Endothelial cell of umbilical vein (primary cell): ENCODE measurements around the gene PPP1R9A. TPM values are rescaled to one million over a fixed set of nuclear protein-coding genes. Genes with fewer than 3 reads are reported as not detected.
A peak's percentile ranks its signal among the peaks of the same experiment; 100 is the strongest.

ENCODE experiments used
- BruUV-seq: library from RNA; stranded (reverse); fragments of 400-500 nt; replicated peaks from 2 replicates; lab custom pipeline; 2021; lab: Mats Ljungman, UMichigan
- CTCF ChIA-PET: fragments of 300-600, 350-600 bp; sonication (Branson Sonifier 250); formaldehyde crosslinking; loops from one replicate; lab custom pipeline; 2021; ENCODE audit warnings: antibody characterized with exemption, inconsistent platforms; lab: Charles Lee
- POLR2A ChIA-PET: fragments of 300-600, 350-600 bp; sonication (Branson Sonifier 250); formaldehyde crosslinking; loops from one replicate; lab custom pipeline; 2021; ENCODE audit warnings: antibody characterized with exemption, inconsistent platforms; lab: Charles Lee
- DNase-seq: peaks from one replicate; pipeline ENCODE4 v3.0.0-alpha.2; 2011; ENCODE audit warnings: low read depth, low spot score
- FAIRE-seq: peaks from 2 replicates; lab custom pipeline; 2011; peaks lifted over from hg19 to GRCh38; lab: Jason Lieb, UNC
- H2AFZ ChIP-seq: 2 replicates; pipeline ENCODE4 v1.6.0; 2012; ENCODE audit warnings: low read depth, low read length, control low read depth, inconsistent platforms
- H3K27ac ChIP-seq: 2 replicates; pipeline ENCODE4 v1.5.1; 2011; ENCODE audit warnings: low read depth, mild to moderate bottlenecking, control low read depth, low read length, moderate library complexity; ENCODE audit not compliant: insufficient read depth
- H3K27me3 ChIP-seq, 2 experiments: 2 replicates each; pipeline versions ENCODE4 v1.6.0 to v1.6.1; 2011; ENCODE audit warnings: low read length in 2 of 2, mixed read lengths in 1 of 2; ENCODE audit not compliant: control insufficient read depth in 2 of 2, insufficient read depth in 2 of 2
- H3K36me3 ChIP-seq, 2 experiments: 2 replicates in 1 of 2; 3 replicates in 1 of 2; pipeline ENCODE4 v1.5.1; 2011; ENCODE audit warnings: low read length in 2 of 2, mild to moderate bottlenecking in 1 of 2, moderate library complexity in 1 of 2; ENCODE audit not compliant: control insufficient read depth in 2 of 2, insufficient read depth in 2 of 2; ENCODE audit errors: extremely low read depth in 1 of 2
- H3K4me1 ChIP-seq: 3 replicates; pipeline ENCODE4 v1.5.1; 2011; ENCODE audit warnings: mild to moderate bottlenecking, low read length; ENCODE audit not compliant: control insufficient read depth, insufficient read depth; ENCODE audit errors: extremely low read depth
- H3K4me2 ChIP-seq: 2 replicates; pipeline ENCODE4 v1.6.1; 2011; ENCODE audit warnings: low read length, control low read depth, mixed read lengths; ENCODE audit not compliant: insufficient read depth
- H3K4me3 ChIP-seq, 3 experiments: fragments of 200-600 bp in 1 of 3; sonication (generic), shearing (Covaris generic) in 1 of 3; replicated peaks in 1 of 3; 2 replicates each; pipeline ENCODE4 v1.5.1; 2011 to 2016; ENCODE audit warnings: control low read depth in 3 of 3, low read length in 3 of 3, mild to moderate bottlenecking in 2 of 3, inconsistent platforms in 1 of 3, low read depth in 1 of 3, moderate library complexity in 1 of 3; ENCODE audit not compliant: insufficient read depth in 1 of 3
- H3K79me2 ChIP-seq: 2 replicates; pipeline ENCODE4 v1.6.0; 2012; ENCODE audit warnings: low read length, inconsistent platforms; ENCODE audit not compliant: control insufficient read depth, insufficient read depth
- H3K9ac ChIP-seq: replicated peaks from 2 replicates; pipeline ENCODE3; 2011; ENCODE audit warnings: low read length, control low read depth; ENCODE audit not compliant: insufficient read depth; ENCODE audit errors: extremely low read depth
- H3K9me1 ChIP-seq: replicated peaks from 3 replicates; pipeline ENCODE4 v1.6.0; 2011; ENCODE audit warnings: mild to moderate bottlenecking, low read length; ENCODE audit not compliant: control insufficient read depth, insufficient read depth; ENCODE audit errors: extremely low read depth
- H3K9me3 ChIP-seq: replicated peaks from 2 replicates; pipeline ENCODE4 v1.5.1; 2012; ENCODE audit warnings: low read length, inconsistent platforms; ENCODE audit not compliant: control insufficient read depth, insufficient read depth
- H4K20me1 ChIP-seq: replicated peaks from 2 replicates; pipeline ENCODE3; 2011; ENCODE audit warnings: mild to moderate bottlenecking, low read length; ENCODE audit not compliant: control insufficient read depth, insufficient read depth; ENCODE audit errors: extremely low read depth
- FOS ChIP-seq: IDR thresholded peaks from 2 replicates; pipeline ENCODE4 v1.6.1; 2011; ENCODE audit warnings: mild to moderate bottlenecking, low read length, moderate library complexity, borderline replicate concordance; ENCODE audit not compliant: insufficient read depth
- GATA2 ChIP-seq: IDR thresholded peaks from 2 replicates; pipeline ENCODE4 v1.7.0; 2011; ENCODE audit warnings: low read depth, mild to moderate bottlenecking, moderate library complexity, mixed read lengths, low read length; ENCODE audit not compliant: insufficient read length, insufficient read depth
- JUN ChIP-seq: IDR thresholded peaks from 2 replicates; pipeline ENCODE4 v1.6.1; 2011; ENCODE audit warnings: borderline replicate concordance, low read depth; ENCODE audit not compliant: insufficient read length, insufficient read depth
- MYC ChIP-seq: IDR thresholded peaks from one replicate; pipeline ENCODE4 v1.6.1; 2011; ENCODE audit warnings: mild to moderate bottlenecking, low read depth, low read length
- POLR2A ChIP-seq: IDR thresholded peaks from 2 replicates; pipeline ENCODE4 v1.6.1; 2012; ENCODE audit warnings: low read depth, mild to moderate bottlenecking, control low read depth, low read length
- POLR2AphosphoS5 ChIP-seq: IDR thresholded peaks from 2 replicates; pipeline ENCODE4 v1.6.1; 2012; ENCODE audit warnings: low read depth, mild to moderate bottlenecking, control low read depth, low read length, moderate library complexity; ENCODE audit not compliant: insufficient read depth
- dilution Hi-C: fragments of 300-500 bp; cut with MboI; formaldehyde crosslinking; loops from one replicate; pipeline ENCODE4 v1.15.0; 2019; ENCODE audit warnings: low sequenced_read_pairs; ENCODE audit not compliant: extremely low pct_ligation_motif_present
- intact Hi-C: fragments of 100-400 bp; cut with micrococcal nuclease; formaldehyde crosslinking; loops from one replicate; pipeline ENCODE4 v1.10.0; 2022
- polyA plus RNA-seq, 4 experiments: library from polyadenylated mRNA; depleted of rRNA in 3 of 4; stranded (reverse) in 3 of 4; unstranded in 1 of 4; fragments of >200 nt; gene quantifications; 2 replicates each; pipeline versions ENCODE4 v1.2.1 to v1.2.3, GENCODE V29; 2011 to 2012; ENCODE audit warnings: missing spikeins in 1 of 4
- total RNA-seq: library from RNA; stranded (reverse); gene quantifications from 2 replicates; pipeline ENCODE4 v1.2.3, GENCODE V29; 2021
- TF ChIP-seq, protein P1 (sequence below), 2 donors: IDR thresholded peaks; 1 replicate in 1 of 2; 2 replicates in 1 of 2; pipeline ENCODE4 v1.5.1; 2011; ENCODE audit warnings: low read length in 2 of 2, mild to moderate bottlenecking in 2 of 2, moderate library complexity in 2 of 2, control low read depth in 1 of 2, inconsistent platforms in 1 of 2, low read depth in 1 of 2; ENCODE audit not compliant: insufficient read depth in 1 of 2; ENCODE audit errors: extremely low read depth in 1 of 2
- TF ChIP-seq, protein P2 (sequence below): IDR thresholded peaks from 2 replicates; pipeline ENCODE4 v1.6.1; 2011; ENCODE audit not compliant: insufficient read depth, insufficient read length

PPP1R9A gene
- total and polyA plus RNA-seq, 2 donors (not counting 3 experiments of a cell fraction or from before 2014, with no cell fraction given) = 0.50 to 3.0 TPM

DNA sequence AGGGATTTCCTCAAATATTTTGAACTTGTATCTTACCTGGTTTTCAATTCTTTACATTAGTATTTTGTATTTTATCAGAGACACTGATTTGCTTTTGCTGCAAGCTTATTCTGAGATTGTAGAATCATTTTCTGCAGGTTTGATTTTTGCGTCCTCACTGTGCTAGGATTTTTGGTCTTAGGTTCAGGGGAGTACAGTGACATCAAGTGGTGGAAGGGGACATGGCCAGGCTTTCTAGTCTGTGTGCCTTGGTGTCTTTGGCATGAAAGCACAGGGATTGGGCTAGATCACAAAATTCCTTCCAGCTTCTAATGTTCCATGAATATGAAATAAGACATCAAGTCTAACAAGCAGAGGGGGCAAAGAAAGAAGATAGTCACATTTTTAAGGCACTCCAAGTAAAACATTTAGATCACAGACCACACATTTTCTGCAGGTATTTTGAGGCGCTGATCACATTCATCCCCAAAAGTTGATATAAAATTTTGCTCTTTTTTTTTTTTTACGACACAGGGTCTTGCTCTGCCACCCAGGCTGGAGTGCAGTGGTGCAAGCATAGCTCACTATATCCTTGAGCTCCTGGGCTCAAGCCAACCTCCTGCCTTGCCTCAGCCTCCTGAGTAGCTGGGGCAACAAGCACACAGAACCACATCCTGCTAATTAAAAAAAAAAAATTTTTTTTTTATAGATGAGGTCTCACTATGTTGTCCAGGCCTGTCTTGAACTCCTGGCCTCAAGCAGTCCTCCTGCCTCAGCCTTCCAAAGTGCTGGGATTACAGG lies 292.6 kb downstream of the PPP1R9A start:
- dilution Hi-C loops = no loop called here
- Histone ChIP-seq H2AFZ (no peak overlapping the region), H3K4me1 (no peaks in the 10 kb centered on the region), H3K9me3 (no peaks in the 10 kb centered on the region), H3K9me1 (no peaks in the 10 kb centered on the region), H3K79me2 (no peaks in the 10 kb centered on the region), H3K9ac (no peak overlapping the region), H3K36me3 (no peaks in the 10 kb centered on the region), H3K4me3 (no peak overlapping the region), H4K20me1 (no peaks in the 10 kb centered on the region), H3K4me2 (no peak overlapping the region), H3K27me3 (no peaks in the 10 kb centered on the region), H3K27ac (no peak overlapping the region)
- TF ChIP-seq MYC = no peak
- TF ChIP-seq JUN = no peak
- TF ChIP-seq, protein P1, sequence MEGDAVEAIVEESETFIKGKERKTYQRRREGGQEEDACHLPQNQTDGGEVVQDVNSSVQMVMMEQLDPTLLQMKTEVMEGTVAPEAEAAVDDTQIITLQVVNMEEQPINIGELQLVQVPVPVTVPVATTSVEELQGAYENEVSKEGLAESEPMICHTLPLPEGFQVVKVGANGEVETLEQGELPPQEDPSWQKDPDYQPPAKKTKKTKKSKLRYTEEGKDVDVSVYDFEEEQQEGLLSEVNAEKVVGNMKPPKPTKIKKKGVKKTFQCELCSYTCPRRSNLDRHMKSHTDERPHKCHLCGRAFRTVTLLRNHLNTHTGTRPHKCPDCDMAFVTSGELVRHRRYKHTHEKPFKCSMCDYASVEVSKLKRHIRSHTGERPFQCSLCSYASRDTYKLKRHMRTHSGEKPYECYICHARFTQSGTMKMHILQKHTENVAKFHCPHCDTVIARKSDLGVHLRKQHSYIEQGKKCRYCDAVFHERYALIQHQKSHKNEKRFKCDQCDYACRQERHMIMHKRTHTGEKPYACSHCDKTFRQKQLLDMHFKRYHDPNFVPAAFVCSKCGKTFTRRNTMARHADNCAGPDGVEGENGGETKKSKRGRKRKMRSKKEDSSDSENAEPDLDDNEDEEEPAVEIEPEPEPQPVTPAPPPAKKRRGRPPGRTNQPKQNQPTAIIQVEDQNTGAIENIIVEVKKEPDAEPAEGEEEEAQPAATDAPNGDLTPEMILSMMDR (IDR thresholded peaks at IDR 0.05; ENCODE audit: extremely low read depth in 1 of 2, insufficient read depth in 1 of 2, low read depth in 1 of 2, low read length in 2 of 2) = peak; percentile 49 to 65
- TF ChIP-seq GATA2 = no peak
- TF ChIP-seq, protein P2, sequence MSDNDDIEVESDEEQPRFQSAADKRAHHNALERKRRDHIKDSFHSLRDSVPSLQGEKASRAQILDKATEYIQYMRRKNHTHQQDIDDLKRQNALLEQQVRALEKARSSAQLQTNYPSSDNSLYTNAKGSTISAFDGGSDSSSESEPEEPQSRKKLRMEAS = no peak
- no peak for TF ChIP-seq POLR2A
- no peak for TF ChIP-seq POLR2AphosphoS5
- no peak for TF ChIP-seq FOS
- intact Hi-C loops = loop anchor here (1.0 to 10.0 kb wide), 3 partner anchors 555 to 751 kb away; no protein-coding TSS in a partner anchor
- DNase-seq (peak; percentile 41), FAIRE-seq (peak; percentile 61)
- ChIA-PET CTCF (interaction anchor here (0.7 to 6.8 kb wide), 7 partner anchors 10 to 911 kb away, joined by 3 to 118 read pairs (median 3); no protein-coding TSS in a partner anchor), POLR2A (no interaction called here)
- BruUV-seq = no TSS peak
